GM19240 (cell line): ENCODE data around the gene TTL.
"Not testable (repeated sequence)": the region's sequence is repeated elsewhere in the genome, so short reads cannot be mapped to it uniquely, and the experiment has no call there.

Experiments
- DNase-seq: peaks from one replicate; pipeline ENCODE4 v3.0.0; 2011; ENCODE audit warnings: low spot score; ENCODE audit not compliant: insufficient read length

TTL gene

GRCh38 chr2:112474844-112475486 lies 7.0 kb upstream of the TTL start:
- no peak for DNase-seq

- no peak for DNase-seq
These were observed 5.5 kb upstream of the TTL start for GRCh38 chr2:112476434-112476833.

DNA sequence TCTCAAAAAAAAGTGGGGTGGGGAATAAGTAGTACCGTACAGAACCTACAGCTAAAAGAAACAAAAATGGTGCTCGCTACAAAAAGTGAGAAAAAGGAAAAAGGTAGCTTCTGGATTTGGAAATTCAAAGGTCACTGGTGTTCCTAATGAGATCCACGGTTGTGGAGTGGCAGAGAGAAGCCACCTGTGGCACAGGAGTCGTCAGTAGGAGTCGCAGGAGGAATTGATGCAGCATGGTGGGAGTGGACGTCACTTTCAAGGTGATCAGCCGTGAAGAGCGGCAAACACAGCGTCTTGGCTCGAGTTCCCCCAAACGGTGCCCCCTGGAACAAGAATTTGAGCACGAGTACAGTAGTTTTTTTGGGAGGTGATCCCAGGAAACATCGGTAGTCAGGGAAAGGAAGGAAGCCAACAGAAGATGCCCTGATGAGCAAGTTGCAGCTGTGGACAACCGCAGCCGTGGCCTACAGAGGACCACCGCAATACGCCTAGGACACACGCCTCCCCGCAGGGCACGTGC lies 1.4 kb upstream of the TTL start:
- DNase-seq: no peak

GRCh38 chr2:112481050-112481527 lies 867 bp upstream of the TTL start:
- peak; percentile 89 for DNase-seq

DNA sequence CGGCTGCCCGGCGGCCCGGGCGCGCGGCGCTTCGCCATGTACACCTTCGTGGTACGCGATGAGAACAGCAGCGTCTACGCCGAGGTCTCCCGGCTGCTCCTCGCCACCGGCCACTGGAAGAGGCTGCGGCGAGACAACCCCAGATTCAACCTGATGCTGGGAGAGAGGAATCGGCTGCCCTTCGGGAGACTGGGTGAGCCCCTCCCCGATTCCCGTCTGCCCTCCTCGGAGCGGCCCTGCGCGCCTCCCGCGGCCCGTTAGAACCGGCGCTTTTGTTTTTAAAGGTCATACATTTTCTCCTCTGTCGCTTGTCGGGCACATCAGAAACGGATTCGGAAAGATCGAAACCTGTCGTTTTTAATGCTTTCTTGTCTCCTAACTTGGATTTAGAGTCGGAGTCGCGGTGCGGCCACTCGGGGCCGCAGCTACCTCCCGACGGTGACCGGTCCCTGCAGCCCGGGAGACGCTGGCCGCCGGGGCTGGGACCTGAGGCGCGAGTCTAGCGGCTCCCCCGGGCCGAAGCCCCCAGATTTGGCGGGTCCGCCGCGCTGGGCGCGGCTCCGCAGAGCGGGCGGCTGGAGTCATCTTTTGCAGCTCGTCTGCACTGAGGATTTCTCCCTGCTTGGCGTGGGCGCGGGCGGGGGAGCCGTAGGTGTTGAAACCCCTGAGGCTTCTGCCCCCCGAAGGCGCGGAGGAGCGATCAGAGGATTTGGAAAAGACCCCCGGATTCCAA lies 519 bp downstream of the TTL start:
- DNase-seq: peak; percentile 26

DNA sequence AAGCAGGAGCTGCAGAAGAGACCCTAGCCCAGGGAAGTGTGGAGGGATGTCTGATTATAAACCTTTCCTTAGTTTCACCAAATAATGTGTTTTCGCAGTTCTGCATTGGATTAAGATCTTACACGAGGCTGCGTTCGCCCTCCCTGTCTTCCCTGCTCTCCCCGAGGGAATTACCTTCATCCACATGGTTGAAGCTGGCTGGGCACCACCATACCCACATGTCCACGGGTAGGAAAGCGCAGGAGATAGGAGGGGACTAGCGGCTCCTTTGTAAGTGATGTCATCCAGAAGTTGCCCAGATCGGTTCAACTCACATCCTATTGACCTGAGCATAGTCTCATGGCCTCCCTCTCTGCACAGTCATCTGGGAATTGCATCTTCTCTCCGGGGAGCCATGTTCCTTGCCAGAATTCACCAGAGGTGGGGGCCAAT lies 1.1 kb downstream of the TTL start:
- DNase-seq: no peak

DNA sequence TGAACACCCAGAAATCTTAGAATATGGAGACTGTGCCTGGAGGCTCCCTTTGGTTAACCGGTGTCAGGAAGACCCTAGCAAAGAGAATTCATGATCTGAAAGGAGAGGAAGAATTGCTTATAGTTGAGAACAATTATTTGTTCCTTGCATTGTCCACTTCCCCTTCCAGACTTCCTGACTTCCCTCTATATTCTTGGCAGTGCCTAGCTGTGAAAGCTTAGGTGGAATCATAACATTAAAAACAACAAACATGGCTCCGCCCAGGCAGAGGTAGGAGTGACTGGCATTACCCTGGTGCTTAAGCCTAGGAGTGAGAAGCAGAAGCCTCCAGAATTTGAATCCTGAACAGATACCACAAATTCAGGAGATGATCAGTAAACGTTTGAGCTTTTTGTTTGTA lies 1.9 kb downstream of the TTL start:
- DNase-seq: no peak

DNA sequence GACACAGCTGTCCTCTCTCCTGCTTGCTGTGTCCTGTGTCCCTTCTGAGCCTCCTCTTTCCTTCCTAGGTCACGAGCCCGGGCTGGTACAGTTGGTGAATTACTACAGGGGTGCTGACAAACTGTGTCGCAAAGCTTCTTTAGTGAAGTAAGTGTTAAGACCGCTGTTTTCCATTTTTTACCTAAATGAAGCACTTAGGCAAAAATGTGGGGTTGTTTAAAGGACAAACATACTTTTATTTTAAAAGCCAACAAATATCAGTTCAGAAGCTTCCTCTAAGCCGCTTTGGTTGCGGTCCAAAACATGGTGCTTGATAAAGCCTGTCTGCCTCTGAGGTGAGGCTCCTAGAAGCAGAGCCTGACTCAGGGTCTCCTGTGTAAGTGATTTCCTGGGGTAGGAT lies 3.9 kb downstream of the TTL start:
- no peak for DNase-seq

DNA sequence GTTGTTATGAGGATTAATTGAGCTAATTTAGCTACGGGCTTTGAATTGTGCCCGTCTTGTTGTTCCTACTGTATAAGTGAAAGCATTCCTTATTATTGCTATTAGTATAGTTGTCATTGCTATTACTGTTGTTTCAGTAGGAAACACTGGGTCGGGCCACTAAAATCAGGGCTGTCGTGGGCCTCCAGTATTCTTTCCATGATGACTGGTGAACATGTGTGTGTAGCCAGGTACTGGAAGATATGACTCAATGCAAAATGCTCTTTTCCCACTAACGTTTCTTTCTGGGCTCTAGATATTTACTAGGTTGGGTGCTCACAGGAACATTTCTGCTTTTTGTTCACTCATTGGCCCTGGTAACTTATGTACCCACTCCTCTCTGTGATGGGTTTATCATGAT lies 4.9 kb downstream of the TTL start:
- no peak for DNase-seq

DNA sequence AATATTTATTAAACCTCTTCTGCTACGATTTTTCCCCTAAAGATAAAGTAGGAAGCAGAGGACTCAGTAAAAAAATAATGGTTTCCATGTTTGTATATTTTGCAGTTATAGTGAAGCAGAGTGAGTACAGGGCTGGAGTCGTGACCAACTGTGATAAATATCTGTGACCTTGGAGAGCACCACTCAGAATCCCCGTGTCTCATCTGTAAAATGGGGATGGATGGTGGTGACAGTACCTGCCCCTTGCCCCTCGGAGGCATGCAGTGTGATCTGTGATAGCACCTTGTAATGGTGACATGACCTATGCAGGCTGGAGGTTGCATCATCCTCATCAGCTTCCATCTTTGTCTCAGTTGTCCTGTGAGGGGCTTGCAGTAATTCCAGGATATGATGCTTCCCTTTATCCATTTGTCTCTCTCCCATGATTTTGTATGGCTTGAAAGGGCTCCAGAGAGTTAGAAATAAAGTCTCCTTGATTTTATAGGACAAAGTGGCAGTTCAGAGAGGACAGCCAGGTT lies 5.5 kb downstream of the TTL start:
- no peak for DNase-seq

DNA sequence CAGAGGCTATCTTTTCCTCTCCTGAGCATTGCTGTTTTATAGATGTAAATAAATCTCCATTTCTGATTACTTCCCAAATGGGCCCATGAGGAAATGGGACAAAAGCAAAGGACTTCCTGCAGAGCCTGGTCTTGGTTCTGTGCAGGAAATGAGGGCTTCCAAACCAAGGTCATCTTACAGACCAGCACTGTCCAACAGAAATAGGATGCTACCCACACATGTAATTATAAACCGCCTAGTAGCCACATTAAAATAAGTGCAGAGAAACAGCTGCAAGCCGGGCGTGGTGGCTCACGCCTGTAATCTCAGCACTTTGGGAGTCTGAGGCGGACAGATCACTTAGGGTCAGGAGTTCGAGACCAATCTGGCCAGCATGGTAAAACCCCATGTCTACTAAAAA lies 6.2 kb downstream of the TTL start:
- DNase-seq: no peak

- no peak for DNase-seq
These were observed 10.0 kb downstream of the TTL start for GRCh38 chr2:112491946-112492345.

DNA sequence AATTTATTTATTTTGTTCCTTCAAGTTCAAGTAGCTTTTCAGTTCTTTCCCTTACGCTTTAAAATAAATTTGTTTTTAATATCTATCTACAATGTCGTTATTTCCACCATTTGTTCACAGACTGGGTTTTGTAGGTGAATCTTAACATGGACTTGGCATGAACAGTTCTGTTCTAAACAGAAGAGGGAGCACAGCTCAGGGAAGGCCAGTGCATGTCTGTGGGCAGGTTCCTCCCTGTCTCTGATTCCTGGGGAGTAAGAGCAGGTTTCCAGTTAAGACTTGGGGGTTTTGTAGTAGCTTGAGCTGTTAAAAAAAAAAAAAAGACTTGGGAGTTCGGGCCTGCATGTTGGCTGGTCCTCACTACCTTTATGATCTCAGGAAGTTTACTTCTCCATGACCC lies 11.1 kb downstream of the TTL start:
- DNase-seq: no peak

DNA sequence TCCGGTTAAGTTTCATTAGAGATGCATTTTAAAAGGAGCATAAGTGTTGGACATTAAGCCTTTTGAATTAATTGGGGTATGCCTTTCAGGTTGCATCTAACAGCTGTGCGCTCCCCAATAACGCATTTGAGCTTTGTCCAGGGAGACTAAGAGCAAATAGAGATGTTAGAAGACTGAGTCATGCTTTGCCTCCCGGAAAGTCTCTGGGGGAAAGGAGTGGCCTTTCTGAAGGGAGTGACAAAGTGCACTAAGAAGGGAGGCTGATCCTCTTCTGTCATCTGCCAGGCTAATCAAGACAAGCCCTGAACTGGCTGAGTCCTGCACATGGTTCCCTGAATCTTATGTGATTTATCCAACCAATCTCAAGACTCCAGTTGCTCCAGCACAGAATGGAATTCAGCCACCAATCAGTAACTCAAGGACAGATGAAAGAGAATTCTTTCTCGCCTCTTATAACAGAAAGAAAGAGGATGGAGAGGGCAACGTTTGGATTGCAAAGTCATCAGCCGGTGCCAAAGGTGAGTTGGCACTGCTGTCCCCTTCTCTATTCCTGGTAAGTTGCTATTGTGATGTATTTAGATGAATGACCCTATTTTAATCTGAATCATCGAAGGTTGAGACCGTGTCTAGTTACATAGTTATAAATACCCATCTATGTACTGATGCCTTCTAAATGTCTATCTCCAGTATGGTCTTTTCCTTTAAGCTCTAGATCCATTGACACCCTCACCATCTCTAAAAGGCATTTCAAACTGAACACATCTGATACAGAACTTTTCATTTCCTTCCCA lies 12.1 kb downstream of the TTL start:
- DNase-seq: no peak

- DNase-seq: no peak
These were observed 12.9 kb downstream of the TTL start for GRCh38 chr2:112494828-112495227.

DNA sequence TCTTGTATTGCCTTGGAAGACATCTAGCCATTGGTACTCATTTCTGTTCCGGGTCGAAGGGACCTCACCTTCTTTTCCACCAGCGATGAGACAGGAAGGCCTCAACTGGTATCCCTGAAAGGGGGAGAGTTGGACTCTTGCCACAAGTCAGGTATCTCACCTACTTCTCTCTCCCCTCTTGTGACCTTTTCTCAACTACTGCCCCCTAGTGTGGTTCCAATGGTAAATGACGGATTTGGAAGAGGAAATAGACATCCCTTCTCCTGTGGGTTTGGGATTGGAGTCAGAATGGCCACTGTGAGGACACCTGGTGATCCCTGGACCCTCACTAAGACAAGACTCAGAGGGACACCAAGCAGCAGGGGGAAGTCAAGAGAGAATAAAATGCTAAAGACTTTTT lies 13.9 kb downstream of the TTL start:
- not testable (repeated sequence) for DNase-seq

DNA sequence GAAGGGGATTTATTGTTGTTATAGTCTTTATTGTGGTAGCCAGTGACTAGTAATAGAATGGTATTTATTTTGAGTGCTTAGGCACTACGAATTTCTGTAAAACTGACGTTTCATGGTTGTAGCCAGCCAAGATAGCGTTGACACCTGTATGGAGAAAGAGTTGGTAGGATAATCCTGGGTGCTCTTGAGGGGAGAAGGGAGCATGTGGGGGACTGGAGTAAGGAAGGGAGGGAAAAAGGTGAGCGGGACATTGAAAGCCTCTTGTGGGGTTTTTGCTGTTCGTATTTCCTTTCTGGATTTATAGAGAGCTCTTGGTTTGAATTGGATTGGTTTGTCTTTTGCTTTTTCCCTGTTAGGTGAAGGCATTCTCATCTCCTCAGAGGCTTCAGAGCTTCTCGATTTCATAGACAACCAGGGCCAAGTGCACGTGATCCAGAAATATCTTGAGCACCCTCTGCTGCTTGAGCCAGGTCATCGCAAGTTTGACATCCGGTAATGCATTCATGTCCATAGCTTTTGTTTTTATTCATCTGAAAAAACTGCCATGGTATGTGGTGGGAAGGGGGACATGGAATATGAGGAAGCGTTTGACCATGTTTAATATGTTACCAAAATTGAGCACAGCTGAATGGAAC lies 19.0 kb downstream of the TTL start:
- DNase-seq: not testable (repeated sequence)

DNA sequence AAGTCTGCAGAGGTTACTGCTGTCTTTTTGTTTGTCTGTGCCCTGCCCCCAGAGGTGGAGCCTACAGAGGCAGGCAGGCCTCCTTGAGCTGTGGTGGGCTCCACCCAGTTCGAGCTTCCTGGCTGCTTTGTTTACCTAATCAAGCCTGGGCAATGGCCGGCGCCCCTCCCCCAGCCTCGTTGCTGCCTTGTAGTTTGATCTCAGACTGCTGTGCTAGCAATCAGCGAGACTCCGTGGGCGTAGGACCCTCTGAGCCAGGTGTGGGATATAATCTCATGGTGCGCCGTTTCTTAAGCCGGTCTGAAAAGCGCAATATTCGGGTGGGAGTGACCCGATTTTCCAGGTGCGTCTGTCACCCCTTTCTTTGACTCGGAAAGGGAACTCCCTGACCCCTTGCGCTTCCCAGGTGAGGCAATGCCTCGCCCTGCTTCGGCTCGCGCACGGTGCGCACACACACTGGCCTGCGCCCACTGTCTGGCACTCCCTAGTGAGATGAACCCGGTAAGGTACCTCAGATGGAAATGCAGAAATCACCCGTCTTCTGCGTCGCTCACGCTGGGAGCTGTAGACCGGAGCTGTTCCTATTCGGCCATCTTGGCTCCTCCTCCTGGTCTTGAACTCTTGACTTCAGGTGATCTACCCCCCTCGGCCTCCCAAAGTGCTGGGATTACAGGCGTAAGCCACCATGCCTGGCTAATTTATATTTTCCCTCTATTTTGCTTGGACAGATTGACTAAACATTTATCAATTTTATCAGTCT lies 27.5 kb downstream of the TTL start:
- not testable (repeated sequence) for DNase-seq

- no peak for DNase-seq
These were observed 34.8 kb downstream of the TTL start for GRCh38 chr2:112516801-112517200.

- no peak for DNase-seq
These were observed 36.9 kb downstream of the TTL start for GRCh38 chr2:112518807-112519206.

DNA sequence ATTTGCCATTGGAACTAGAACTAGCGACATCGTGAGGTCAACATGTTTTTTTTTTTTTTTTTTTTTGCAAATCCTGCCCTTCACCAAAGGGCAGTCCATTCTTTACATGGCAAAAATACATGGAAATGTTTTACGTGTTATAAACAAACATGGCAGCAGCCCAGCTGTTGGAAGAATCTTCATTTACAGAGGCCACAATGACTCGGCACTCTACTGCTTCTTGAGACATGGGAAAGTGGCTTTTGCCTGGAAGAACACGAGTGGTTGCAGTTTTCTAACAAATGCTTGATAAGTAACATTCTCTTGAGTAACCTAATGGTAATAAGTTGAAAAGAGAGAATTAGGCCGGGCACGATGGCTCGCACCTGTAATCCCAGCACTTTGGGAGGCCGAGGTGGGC lies 37.5 kb downstream of the TTL start:
- DNase-seq: no peak
